Chondrocyte (in vitro differentiated cells): ENCODE measurements around the gene CDC42EP2. TPM values are rescaled to one million over a fixed set of nuclear protein-coding genes. Genes with fewer than 3 reads are reported as not detected.

Source experiments
- DNase-seq: peaks from one replicate; pipeline ENCODE4 v3.0.0; 2021; ENCODE audit warnings: mixed read lengths, low spot score
- H3K27ac Mint-ChIP-seq: one replicate; pipeline ENCODE4 v1.8.0; 2021; ENCODE audit warnings: mild to moderate bottlenecking, moderate library complexity, mixed read lengths; ENCODE audit not compliant: unreplicated experiment
- H3K27me3 Mint-ChIP-seq: 2 replicates; pipeline ENCODE4 v1.8.0; 2021; ENCODE audit warnings: low read depth, mixed read lengths
- H3K36me3 Mint-ChIP-seq: 2 replicates; pipeline ENCODE4 v1.8.0; 2021; ENCODE audit warnings: low read depth, mixed read lengths
- H3K4me1 Mint-ChIP-seq: 2 replicates; pipeline ENCODE4 v1.8.0; 2021; ENCODE audit warnings: low read depth, mild to moderate bottlenecking, mixed read lengths
- H3K4me3 Mint-ChIP-seq: one replicate; pipeline ENCODE4 v1.8.0; 2021; ENCODE audit warnings: mild to moderate bottlenecking, moderate library complexity, mixed read lengths; ENCODE audit not compliant: unreplicated experiment
- H3K9me3 Mint-ChIP-seq: 2 replicates; pipeline ENCODE4 v1.8.0; 2021; ENCODE audit warnings: low read depth, mixed read lengths
- CTCF ChIP-seq: fragments of 200-600 bp; sonication (generic); IDR thresholded peaks from 2 replicates; pipeline ENCODE4 v1.5.0; 2021; ENCODE audit warnings: antibody characterized with exemption, mild to moderate bottlenecking, moderate library complexity
- total RNA-seq: library from RNA; stranded (reverse); gene quantifications from 3 replicates; pipeline ENCODE4 v1.2.1, GENCODE V29; 2021

CDC42EP2 gene
- total RNA-seq, 1 donor from 2014 or later = 12.8 TPM

- no peak for TF ChIP-seq CTCF
- Mint-ChIP-seq H3K9me3 (no peaks in the 10 kb centered on the region), H3K27ac (no peak overlapping the region), H3K27me3 (no peaks in the 10 kb centered on the region), H3K4me3 (no peak overlapping the region), H3K36me3 (no peaks in the 10 kb centered on the region), H3K4me1 (peaks cover 47% of the 10 kb centered on the region)
- no peak for DNase-seq
Observed at GRCh38 chr11:65304110-65304509, 10.6 kb upstream of the CDC42EP2 start.

- TF ChIP-seq CTCF = no peak
- no peaks in the 10 kb centered on the region for H3K36me3 Mint-ChIP-seq
- no peak for DNase-seq
Observed at GRCh38 chr11:65304613-65305012, 10.1 kb upstream of the CDC42EP2 start.

GRCh38 chr11:65305501-65306268, 9.0 kb upstream of the CDC42EP2 start:
- no peak overlapping the region for H3K4me3 Mint-ChIP-seq
- H3K27ac Mint-ChIP-seq = peak overlapping the region; percentile 66
- no peaks in the 10 kb centered on the region for H3K36me3 Mint-ChIP-seq
- TF ChIP-seq CTCF = no peak
- H3K9me3 Mint-ChIP-seq = no peaks in the 10 kb centered on the region
- no peaks in the 10 kb centered on the region for H3K27me3 Mint-ChIP-seq
- peaks cover 43% of the 10 kb centered on the region for H3K4me1 Mint-ChIP-seq
- no peak for DNase-seq

More at GRCh38 chr11:65304613-65305012, 10.1 kb upstream of the CDC42EP2 start:
- H3K4me3 Mint-ChIP-seq = no peak overlapping the region
- no peaks in the 10 kb centered on the region for H3K27me3 Mint-ChIP-seq
- H3K27ac Mint-ChIP-seq = no peak overlapping the region
- no peaks in the 10 kb centered on the region for H3K9me3 Mint-ChIP-seq
- peaks cover 46% of the 10 kb centered on the region for H3K4me1 Mint-ChIP-seq

GRCh38 chr11:65307298-65308229, 7.1 kb upstream of the CDC42EP2 start:
- H3K36me3 Mint-ChIP-seq = no peaks in the 10 kb centered on the region
- no peak overlapping the region for H3K27ac Mint-ChIP-seq
- H3K4me3 Mint-ChIP-seq = no peak overlapping the region
- TF ChIP-seq CTCF = no peak
- DNase-seq = no peak
- peaks cover 28% of the 10 kb centered on the region for H3K4me1 Mint-ChIP-seq
- H3K9me3 Mint-ChIP-seq = no peaks in the 10 kb centered on the region
- H3K27me3 Mint-ChIP-seq = no peaks in the 10 kb centered on the region

- no peaks in the 10 kb centered on the region for H3K9me3 Mint-ChIP-seq
- H3K36me3 Mint-ChIP-seq = no peaks in the 10 kb centered on the region
- H3K4me1 Mint-ChIP-seq = peaks cover 28% of the 10 kb centered on the region
- no peaks in the 10 kb centered on the region for H3K27me3 Mint-ChIP-seq
- no peak for DNase-seq
- H3K27ac Mint-ChIP-seq = no peak overlapping the region
- no peak for TF ChIP-seq CTCF
- no peak overlapping the region for H3K4me3 Mint-ChIP-seq
Observed at GRCh38 chr11:65308281-65308891, 6.3 kb upstream of the CDC42EP2 start.
